HFFc6 (cell line): ENCODE data around the gene CLDN34. TPM values are rescaled to one million over a fixed set of nuclear protein-coding genes. Genes with fewer than 3 reads are reported as not detected.

Experiments used
- DNase-seq: peaks from one replicate; pipeline ENCODE4 v3.0.0-alpha.2; 2018
- H3K27ac Mint-ChIP-seq: 2 replicates; pipeline ENCODE4 v1.8.0; 2020; ENCODE audit warnings: mild to moderate bottlenecking, mixed read lengths
- H3K27me3 Mint-ChIP-seq: 2 replicates; pipeline ENCODE4 v1.8.0; 2021; ENCODE audit warnings: mild to moderate bottlenecking, moderate library complexity, mixed read lengths; ENCODE audit not compliant: insufficient read depth
- H3K36me3 Mint-ChIP-seq: 2 replicates; pipeline ENCODE4 v1.8.0; 2021; ENCODE audit warnings: low read depth, mixed read lengths
- H3K4me1 Mint-ChIP-seq: 2 replicates; pipeline ENCODE4 v1.8.0; 2020; ENCODE audit warnings: low read depth, mixed read lengths
- H3K4me3 Mint-ChIP-seq: 2 replicates; pipeline ENCODE4 v1.8.0; 2020; ENCODE audit warnings: mild to moderate bottlenecking, moderate library complexity, mixed read lengths
- H3K9me3 Mint-ChIP-seq: 2 replicates; pipeline ENCODE4 v1.8.0; 2020; ENCODE audit warnings: mild to moderate bottlenecking, mixed read lengths
- total RNA-seq, 6 experiments: library from RNA; stranded (reverse); fragmentation: NEBNext Ultra II Directional; extraction: Animal tissue kit (Norgen Biotek cat#: 25700); gene quantifications; 2 replicates in 1 of 6; 3 replicates in 5 of 6; pipeline ENCODE4 v1.2.3, GENCODE V29; 2021
- TF ChIP-seq, protein P1 (sequence below): fragments of 200-600 bp; sonication (generic); IDR thresholded peaks from 2 replicates; pipeline ENCODE4 v1.5.0; 2021; ENCODE audit warnings: antibody characterized with exemption, mild to moderate bottlenecking

Gene CLDN34
- total RNA-seq, 6 experiments from 2014 or later = not detected

DNA sequence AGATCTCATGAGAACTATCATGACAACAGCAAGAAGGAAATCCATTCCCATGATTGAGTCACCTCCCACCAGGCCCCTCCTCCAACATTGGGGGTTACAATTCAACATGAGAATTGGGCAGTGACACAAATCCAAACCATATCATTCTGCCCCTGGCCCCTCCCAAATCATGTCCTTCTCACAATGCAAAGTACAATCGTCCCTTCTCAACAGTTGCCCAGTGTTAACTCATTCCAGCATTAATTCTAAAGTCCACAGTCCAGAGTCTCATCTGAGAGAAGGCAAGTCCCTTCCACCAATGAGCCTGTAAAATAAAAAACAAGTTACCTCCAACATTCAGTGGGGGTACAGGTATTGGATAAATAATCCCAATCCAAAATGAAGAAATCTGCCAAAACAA is 14.9 kb upstream of the CLDN34 start:
- DNase-seq = no peak
- no peaks in the 10 kb centered on the region for H3K9me3 Mint-ChIP-seq
- no peaks in the 10 kb centered on the region; the same call in 1 of the 2 replicates for H3K27me3 Mint-ChIP-seq
- TF ChIP-seq, protein P1, sequence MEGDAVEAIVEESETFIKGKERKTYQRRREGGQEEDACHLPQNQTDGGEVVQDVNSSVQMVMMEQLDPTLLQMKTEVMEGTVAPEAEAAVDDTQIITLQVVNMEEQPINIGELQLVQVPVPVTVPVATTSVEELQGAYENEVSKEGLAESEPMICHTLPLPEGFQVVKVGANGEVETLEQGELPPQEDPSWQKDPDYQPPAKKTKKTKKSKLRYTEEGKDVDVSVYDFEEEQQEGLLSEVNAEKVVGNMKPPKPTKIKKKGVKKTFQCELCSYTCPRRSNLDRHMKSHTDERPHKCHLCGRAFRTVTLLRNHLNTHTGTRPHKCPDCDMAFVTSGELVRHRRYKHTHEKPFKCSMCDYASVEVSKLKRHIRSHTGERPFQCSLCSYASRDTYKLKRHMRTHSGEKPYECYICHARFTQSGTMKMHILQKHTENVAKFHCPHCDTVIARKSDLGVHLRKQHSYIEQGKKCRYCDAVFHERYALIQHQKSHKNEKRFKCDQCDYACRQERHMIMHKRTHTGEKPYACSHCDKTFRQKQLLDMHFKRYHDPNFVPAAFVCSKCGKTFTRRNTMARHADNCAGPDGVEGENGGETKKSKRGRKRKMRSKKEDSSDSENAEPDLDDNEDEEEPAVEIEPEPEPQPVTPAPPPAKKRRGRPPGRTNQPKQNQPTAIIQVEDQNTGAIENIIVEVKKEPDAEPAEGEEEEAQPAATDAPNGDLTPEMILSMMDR = no peak
- no peaks in the 10 kb centered on the region for H3K36me3 Mint-ChIP-seq
- no peak overlapping the region for H3K4me3 Mint-ChIP-seq
- peaks cover 11% of the 10 kb centered on the region for H3K4me1 Mint-ChIP-seq
- no peak overlapping the region for H3K27ac Mint-ChIP-seq

DNA sequence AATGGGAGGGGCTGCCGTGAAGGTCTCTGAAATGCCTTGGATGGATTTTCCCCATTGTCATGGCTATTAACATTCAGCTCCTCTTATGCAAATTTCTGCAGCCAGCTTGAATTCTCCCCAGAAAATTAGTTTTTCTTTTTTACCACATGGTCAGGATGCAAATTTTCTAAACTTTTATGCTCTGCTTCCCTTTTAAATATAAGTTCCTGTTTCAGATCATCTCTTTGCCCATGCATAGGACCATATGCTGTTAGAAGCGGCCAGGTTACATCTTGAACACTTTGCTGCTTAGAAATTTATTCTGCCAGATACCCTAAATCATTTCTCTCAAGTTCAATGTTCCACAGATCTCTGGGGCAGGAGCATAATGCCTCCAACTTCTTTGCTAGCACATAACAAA is 13.8 kb upstream of the CLDN34 start:
- H3K4me1 Mint-ChIP-seq = peaks cover 11% of the 10 kb centered on the region
- no peak overlapping the region for H3K27ac Mint-ChIP-seq
- no peak for DNase-seq

DNA sequence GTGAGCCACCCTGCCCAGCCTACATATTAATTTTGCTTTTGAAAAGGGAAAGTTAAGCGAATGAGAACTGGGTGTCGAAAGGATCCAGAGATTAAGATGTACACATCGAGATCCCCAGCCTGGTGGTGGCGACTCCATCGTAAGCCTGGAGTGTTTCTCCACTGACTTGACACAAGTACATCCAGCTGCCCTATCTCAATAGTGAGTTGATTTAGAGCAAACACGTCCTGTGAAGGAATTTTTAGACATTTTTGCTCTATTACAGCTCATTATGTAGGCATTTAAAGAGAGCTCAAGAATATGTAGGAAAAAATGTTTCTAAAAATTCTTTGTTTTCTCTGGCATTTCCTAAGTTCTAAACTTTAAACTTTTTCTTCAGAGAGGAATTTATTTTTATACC is 11.7 kb upstream of the CLDN34 start:
- H3K36me3 Mint-ChIP-seq = no peaks in the 10 kb centered on the region
- peaks cover 2% of the 10 kb centered on the region; the same call in 1 of the 2 replicates for H3K27me3 Mint-ChIP-seq
- 0 out of 2 replicates have a peak overlapping the region, but pooled peaks have one; percentile 24 for H3K27ac Mint-ChIP-seq
- no peak overlapping the region for H3K4me3 Mint-ChIP-seq
- H3K4me1 Mint-ChIP-seq = peaks cover 11% of the 10 kb centered on the region
- TF ChIP-seq, protein P1 = no peak
- peak; percentile 44 for DNase-seq
- no peaks in the 10 kb centered on the region for H3K9me3 Mint-ChIP-seq

More for the DNA sequence above, 13.8 kb upstream of the CLDN34 start:
- no peaks in the 10 kb centered on the region for H3K36me3 Mint-ChIP-seq
- H3K27me3 Mint-ChIP-seq = no peaks in the 10 kb centered on the region; the same call in 1 of the 2 replicates
- TF ChIP-seq, protein P1 = no peak
- H3K4me3 Mint-ChIP-seq = no peak overlapping the region
- no peaks in the 10 kb centered on the region for H3K9me3 Mint-ChIP-seq

DNA sequence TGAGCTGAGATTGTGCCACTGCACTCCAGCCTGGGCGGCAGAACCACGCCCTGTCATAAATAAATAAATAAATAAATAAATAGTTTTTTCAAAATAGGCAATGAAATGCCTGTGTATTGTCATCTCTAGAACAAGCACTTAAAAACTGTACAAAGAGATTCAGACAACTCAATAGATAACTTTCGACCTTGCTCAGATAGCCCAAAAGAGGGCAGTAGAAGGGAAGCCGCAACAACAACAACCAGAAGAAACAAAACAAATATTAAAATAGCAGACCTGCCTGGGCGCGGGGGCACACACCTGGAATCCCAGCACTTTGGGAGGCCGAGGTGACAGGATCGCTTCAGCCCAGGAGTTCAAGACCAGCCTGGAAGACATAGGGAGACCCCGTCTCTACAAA is 9.4 kb upstream of the CLDN34 start:
- H3K4me3 Mint-ChIP-seq = no peak overlapping the region
- no peak overlapping the region for H3K27ac Mint-ChIP-seq

DNA sequence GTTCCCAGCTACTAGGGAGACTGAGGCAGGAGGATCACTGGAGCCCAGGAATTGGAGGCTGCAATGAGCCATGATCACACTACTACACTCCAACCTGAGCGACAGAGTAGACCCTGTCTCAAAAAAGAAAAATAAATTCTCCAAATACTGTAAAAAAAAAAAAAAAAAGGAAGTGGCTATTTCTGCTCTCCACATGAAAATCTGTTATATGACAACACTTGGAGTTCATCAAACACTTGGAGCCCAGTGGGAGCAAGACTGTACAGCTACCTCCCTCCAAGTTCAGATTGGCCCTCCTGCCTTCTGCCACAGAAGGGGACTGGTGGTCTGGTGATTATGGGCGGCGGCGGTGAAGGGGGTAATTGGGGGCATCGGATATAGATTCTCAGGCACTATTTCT is 9.0 kb upstream of the CLDN34 start:
- Mint-ChIP-seq H3K4me3 (no peak overlapping the region), H3K27me3 (peaks cover 2% of the 10 kb centered on the region; the same call in 1 of the 2 replicates), H3K27ac (no peak overlapping the region), H3K36me3 (no peaks in the 10 kb centered on the region), H3K9me3 (no peaks in the 10 kb centered on the region), H3K4me1 (peaks cover 11% of the 10 kb centered on the region)
- DNase-seq = no peak
- TF ChIP-seq, protein P1 = no peak

More for the DNA sequence above, 9.4 kb upstream of the CLDN34 start:
- peaks cover 2% of the 10 kb centered on the region; the same call in 1 of the 2 replicates for H3K27me3 Mint-ChIP-seq
- DNase-seq = no peak
- H3K4me1 Mint-ChIP-seq = peaks cover 11% of the 10 kb centered on the region
- H3K36me3 Mint-ChIP-seq = no peaks in the 10 kb centered on the region
- TF ChIP-seq, protein P1 = no peak
- no peaks in the 10 kb centered on the region for H3K9me3 Mint-ChIP-seq

DNA sequence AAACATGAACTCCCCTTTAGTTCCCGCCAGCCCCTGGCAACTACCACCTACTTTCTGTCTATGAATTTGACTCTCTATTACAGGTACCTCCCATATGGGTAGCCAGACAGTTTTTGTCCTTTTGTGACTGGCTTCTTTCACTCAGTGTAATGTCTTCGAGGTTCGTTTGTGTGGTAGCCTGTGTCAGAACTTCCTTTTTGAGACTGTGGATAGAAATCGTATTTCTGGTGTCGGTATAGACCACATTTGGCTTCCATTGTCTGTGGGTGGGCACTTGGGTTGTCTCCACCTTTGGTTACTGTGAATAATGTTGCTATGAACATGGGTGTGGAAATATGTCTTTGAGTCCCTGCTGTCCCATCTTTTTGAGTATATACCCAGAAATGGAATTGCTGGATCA is 5.4 kb upstream of the CLDN34 start:
- Mint-ChIP-seq H3K27me3 (peaks cover 4% of the 10 kb centered on the region), H3K36me3 (no peaks in the 10 kb centered on the region), H3K4me1 (no peaks in the 10 kb centered on the region), H3K27ac (no peak overlapping the region), H3K9me3 (no peaks in the 10 kb centered on the region), H3K4me3 (no peak overlapping the region)
- no peak for DNase-seq
- TF ChIP-seq, protein P1 = no peak
